SU-DHL-6 (cell line): Measurements from ENCODE around the gene VAT1.

Source experiments
- CTCF ChIP-seq: fragments of 200-600 bp; sonication (generic); IDR thresholded peaks from one replicate; pipeline ENCODE4 v1.5.1; 2017; ENCODE audit warnings: antibody characterized with exemption, mild to moderate bottlenecking, low read length, moderate library complexity; ENCODE audit not compliant: insufficient read depth, poor library complexity, severe bottlenecking
- EZH2phosphoT487 ChIP-seq: fragments of 200-600 bp; sonication (generic), shearing (Covaris generic); conservative IDR thresholded peaks from 2 replicates; pipeline ENCODE4 v1.6.1; 2018; ENCODE audit warnings: mild to moderate bottlenecking, antibody characterized with exemption, low read length, moderate library complexity, mixed read lengths

- TF ChIP-seq CTCF, result no peak
- no peak for TF ChIP-seq EZH2phosphoT487
Measured at GRCh38 chr17:43039646-43040045, 17.5 kb upstream of the VAT1 start.
